CD14-positive monocyte (primary cell): ENCODE measurements around the gene MCCC2. TPM values are rescaled to one million over a fixed set of nuclear protein-coding genes. Genes with fewer than 3 reads are reported as not detected.

Experiments used
- DNase-seq, 3 donors: peaks; one replicate each; pipeline ENCODE4 v3.0.0-alpha.2; 2011 to 2022
- H2AFZ ChIP-seq: 2 replicates; pipeline ENCODE4 v1.6.0; 2012; ENCODE audit warnings: mild to moderate bottlenecking, low read depth, low read length, inconsistent platforms; ENCODE audit not compliant: insufficient read depth, poor library complexity, severe bottlenecking
- H3K27ac ChIP-seq, 2 donors: 1 replicate in 1 of 2; 2 replicates in 1 of 2; pipeline ENCODE4 v1.5.1; 2012 to 2013; ENCODE audit warnings: low read length in 2 of 2, control low read depth in 1 of 2, inconsistent platforms in 1 of 2, low read depth in 1 of 2, mild to moderate bottlenecking in 1 of 2
- H3K27me3 ChIP-seq, 2 donors: one replicate each; pipeline versions ENCODE4 v1.6.0 to v1.6.1; 2011 to 2013; ENCODE audit warnings: low read length in 2 of 2; ENCODE audit not compliant: control insufficient read depth in 2 of 2, insufficient read depth in 2 of 2
- H3K36me3 ChIP-seq, 2 donors: replicated peaks in 1 of 2; 1 replicate in 1 of 2; 2 replicates in 1 of 2; pipeline versions ENCODE4 v1.5.1 to v1.6.1; 2012 to 2013; ENCODE audit warnings: low read length in 2 of 2, control low read depth in 1 of 2, inconsistent platforms in 1 of 2, mild to moderate bottlenecking in 1 of 2; ENCODE audit not compliant: insufficient read depth in 2 of 2, control insufficient read depth in 1 of 2
- H3K4me1 ChIP-seq, 2 donors: 1 replicate in 1 of 2; 2 replicates in 1 of 2; pipeline versions ENCODE4 v1.5.1 to v1.6.1; 2012 to 2013; ENCODE audit warnings: low read length in 2 of 2, control low read depth in 1 of 2, inconsistent platforms in 1 of 2, mild to moderate bottlenecking in 1 of 2, moderate library complexity in 1 of 2; ENCODE audit not compliant: insufficient read depth in 2 of 2, control insufficient read depth in 1 of 2
- H3K4me2 ChIP-seq: replicated peaks from 2 replicates; pipeline ENCODE3; 2012; ENCODE audit warnings: low read length, moderate library complexity, mild to moderate bottlenecking; ENCODE audit not compliant: poor library complexity, severe bottlenecking; ENCODE audit errors: extremely low read depth
- H3K4me3 ChIP-seq, 3 experiments: fragments of 200-600 bp in 1 of 3; sonication (generic) in 1 of 3; replicated peaks in 1 of 3; 1 replicate in 2 of 3; 2 replicates in 1 of 3; pipeline ENCODE4 v1.5.1; 2011 to 2013; ENCODE audit warnings: low read length in 3 of 3, mild to moderate bottlenecking in 3 of 3, control low read depth in 2 of 3, low read depth in 2 of 3, inconsistent platforms in 1 of 3, moderate library complexity in 1 of 3
- H3K79me2 ChIP-seq: 2 replicates; pipeline ENCODE4 v1.6.0; 2012; ENCODE audit warnings: mild to moderate bottlenecking, control low read depth, inconsistent platforms, low read length, moderate library complexity; ENCODE audit not compliant: insufficient read depth
- H3K9ac ChIP-seq: 2 replicates; pipeline ENCODE4 v1.6.0; 2017; ENCODE audit warnings: low read length, mild to moderate bottlenecking; ENCODE audit not compliant: insufficient read depth, poor library complexity, severe bottlenecking
- H3K9me3 ChIP-seq, 2 donors: replicated peaks in 1 of 2; 1 replicate in 1 of 2; 2 replicates in 1 of 2; pipeline versions ENCODE4 v1.5.1 to v1.6.1; 2012 to 2013; ENCODE audit warnings: low read length in 2 of 2, control low read depth in 1 of 2; ENCODE audit not compliant: control insufficient read depth in 1 of 2, insufficient read depth in 1 of 2
- H4K20me1 ChIP-seq: 2 replicates; pipeline ENCODE4 v1.6.0; 2012; ENCODE audit warnings: mild to moderate bottlenecking, low read length, control low read depth, moderate library complexity; ENCODE audit not compliant: insufficient read depth
- H3K27ac Mint-ChIP-seq, 7 donors: one replicate each; pipeline ENCODE4 v1.8.0; 2020; ENCODE audit warnings: mild to moderate bottlenecking in 7 of 7, mixed read lengths in 7 of 7, moderate library complexity in 6 of 7, inconsistent platforms in 2 of 7
- H3K27me3 Mint-ChIP-seq, 3 donors: one replicate each; pipeline ENCODE4 v1.8.0; 2021 to 2022; ENCODE audit warnings: low read depth in 3 of 3, mild to moderate bottlenecking in 3 of 3, mixed read lengths in 3 of 3, moderate library complexity in 3 of 3, inconsistent platforms in 1 of 3
- H3K36me3 Mint-ChIP-seq, 2 donors: one replicate each; pipeline ENCODE4 v1.8.0; 2020; ENCODE audit warnings: mixed read lengths in 2 of 2, inconsistent platforms in 1 of 2, mild to moderate bottlenecking in 1 of 2
- H3K4me1 Mint-ChIP-seq: one replicate; pipeline ENCODE4 v1.8.0; 2020; ENCODE audit warnings: mild to moderate bottlenecking, mixed read lengths
- H3K4me3 Mint-ChIP-seq, 2 donors: one replicate each; pipeline ENCODE4 v1.8.0; 2020; ENCODE audit warnings: mild to moderate bottlenecking in 2 of 2, mixed read lengths in 2 of 2, moderate library complexity in 1 of 2
- H3K9me3 Mint-ChIP-seq, 7 donors: one replicate each; pipeline ENCODE4 v1.8.0; 2020 to 2022; ENCODE audit warnings: mixed read lengths in 7 of 7, mild to moderate bottlenecking in 6 of 7, moderate library complexity in 6 of 7, inconsistent platforms in 2 of 7
- WGBS: methylation state at CpG from one replicate; pipeline ENCODE4 v1.1.5; 2013; ENCODE audit warnings: missing lambda C conversion rate; ENCODE audit not compliant: insufficient coverage; 5-methylcytosine and 5-hydroxymethylcytosine counted together
- intact Hi-C, 2 donors: fragments of 100-400 bp; cut with micrococcal nuclease; formaldehyde crosslinking; loops; one replicate each; pipeline versions ENCODE4 v1.15.0 to v1.15.1; 2023
- polyA plus RNA-seq, 3 donors: library from polyadenylated mRNA; depleted of rRNA in 1 of 3; unstranded in 2 of 3; stranded (reverse) in 1 of 3; fragments of 300-500 nt in 2 of 3; fragments of >200 nt in 1 of 3; fragmentation: Illumina TruSeq in 2 of 3; gene quantifications; 1 replicate in 2 of 3; 2 replicates in 1 of 3; pipeline ENCODE4 v1.2.3, GENCODE V29; 2012 to 2021
- TF ChIP-seq, protein P1 (sequence below): fragments of 200-600 bp; IDR thresholded peaks from one replicate; pipeline ENCODE4 v1.8.0; 2022; ENCODE audit warnings: antibody characterized with exemption, mild to moderate bottlenecking

MCCC2 gene
- polyA plus RNA-seq, 3 donors: 15.4 to 21.9 (median 16.5) TPM

DNA sequence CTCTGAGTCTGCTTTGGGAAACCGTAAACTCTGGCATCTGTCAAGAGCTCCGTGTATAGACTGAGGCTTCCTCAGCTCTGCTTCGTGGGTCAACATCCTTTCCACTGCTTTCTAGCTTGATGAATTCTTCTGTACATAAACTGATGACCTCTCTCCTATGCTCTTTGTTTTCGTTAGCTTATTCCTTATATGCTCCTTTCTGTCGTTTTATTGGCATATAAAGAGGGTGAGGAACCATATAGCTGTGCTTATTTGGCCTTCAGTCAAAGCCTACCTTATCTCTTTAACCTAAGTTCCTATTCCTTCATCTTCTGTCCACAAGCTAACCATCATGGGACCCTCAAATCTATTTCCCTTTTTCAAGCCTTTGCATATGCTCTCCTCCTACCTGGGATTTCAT, 92.6 kb downstream of the MCCC2 start:
- Histone ChIP-seq H3K9ac (no peak overlapping the region), H3K4me3 (no peak overlapping the region), H3K4me1 (no peaks in the 10 kb centered on the region), H3K9me3 (peaks cover 0 to 15% of the 10 kb centered on the region in 2 donors), H3K79me2 (no peaks in the 10 kb centered on the region), H3K36me3 (no peaks in the 10 kb centered on the region), H3K4me2 (no peak overlapping the region), H4K20me1 (no peaks in the 10 kb centered on the region), H3K27me3 (no peaks in the 10 kb centered on the region), H3K27ac (no peak overlapping the region), H2AFZ (no peak overlapping the region)
- H3K27ac Mint-ChIP-seq: no peak overlapping the region
- H3K9me3 Mint-ChIP-seq: peaks cover 2 to 22% (median 13%) of the 10 kb centered on the region in 7 donors
- intact Hi-C loops: no loop called here
- peaks cover 1 to 3% (median 3%) of the 10 kb centered on the region in 3 donors for H3K27me3 Mint-ChIP-seq
- TF ChIP-seq, protein P1, sequence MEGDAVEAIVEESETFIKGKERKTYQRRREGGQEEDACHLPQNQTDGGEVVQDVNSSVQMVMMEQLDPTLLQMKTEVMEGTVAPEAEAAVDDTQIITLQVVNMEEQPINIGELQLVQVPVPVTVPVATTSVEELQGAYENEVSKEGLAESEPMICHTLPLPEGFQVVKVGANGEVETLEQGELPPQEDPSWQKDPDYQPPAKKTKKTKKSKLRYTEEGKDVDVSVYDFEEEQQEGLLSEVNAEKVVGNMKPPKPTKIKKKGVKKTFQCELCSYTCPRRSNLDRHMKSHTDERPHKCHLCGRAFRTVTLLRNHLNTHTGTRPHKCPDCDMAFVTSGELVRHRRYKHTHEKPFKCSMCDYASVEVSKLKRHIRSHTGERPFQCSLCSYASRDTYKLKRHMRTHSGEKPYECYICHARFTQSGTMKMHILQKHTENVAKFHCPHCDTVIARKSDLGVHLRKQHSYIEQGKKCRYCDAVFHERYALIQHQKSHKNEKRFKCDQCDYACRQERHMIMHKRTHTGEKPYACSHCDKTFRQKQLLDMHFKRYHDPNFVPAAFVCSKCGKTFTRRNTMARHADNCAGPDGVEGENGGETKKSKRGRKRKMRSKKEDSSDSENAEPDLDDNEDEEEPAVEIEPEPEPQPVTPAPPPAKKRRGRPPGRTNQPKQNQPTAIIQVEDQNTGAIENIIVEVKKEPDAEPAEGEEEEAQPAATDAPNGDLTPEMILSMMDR: no peak
- WGBS: 100% methylated on average over 3 of the region's 5 CpGs
- H3K4me3 Mint-ChIP-seq: no peak overlapping the region
- no peaks in the 10 kb centered on the region for H3K36me3 Mint-ChIP-seq
- H3K4me1 Mint-ChIP-seq: no peaks in the 10 kb centered on the region
- no peak for DNase-seq

DNA sequence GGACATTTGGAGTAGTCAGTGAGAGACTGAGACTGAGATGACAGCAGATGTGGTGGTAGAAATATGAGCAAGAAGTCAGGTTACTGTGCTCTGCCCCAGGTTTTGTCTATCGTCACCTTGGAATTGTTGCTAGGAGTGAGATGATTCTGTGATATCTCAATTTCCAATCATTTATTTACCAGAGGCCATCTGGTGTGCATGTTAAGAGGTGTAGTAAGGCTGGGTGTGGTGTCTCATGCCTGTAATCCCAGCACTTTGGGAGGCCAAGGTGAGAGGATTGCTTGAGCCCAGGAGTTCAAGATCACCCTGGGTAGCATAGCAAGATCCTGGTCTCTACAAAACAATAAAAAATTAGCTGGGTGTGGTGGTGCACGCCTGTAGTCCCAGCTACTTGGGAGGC, 93.4 kb downstream of the MCCC2 start:
- H3K4me1 Mint-ChIP-seq: no peaks in the 10 kb centered on the region

More for the DNA sequence above, 93.4 kb downstream of the MCCC2 start:
- Histone ChIP-seq H4K20me1 (no peaks in the 10 kb centered on the region), H3K27ac (no peak overlapping the region), H3K4me2 (no peak overlapping the region), H3K9ac (no peak overlapping the region), H3K36me3 (no peaks in the 10 kb centered on the region), H3K9me3 (peaks cover 0 to 16% of the 10 kb centered on the region in 2 donors), H3K79me2 (no peaks in the 10 kb centered on the region), H3K27me3 (no peaks in the 10 kb centered on the region), H3K4me1 (no peaks in the 10 kb centered on the region), H3K4me3 (no peak overlapping the region), H2AFZ (no peak overlapping the region)
- no CpG with 5 or more reads among the region's 2 CpGs for WGBS
- Mint-ChIP-seq H3K36me3 (no peaks in the 10 kb centered on the region), H3K27ac (no peak overlapping the region), H3K27me3 (peaks cover 0 to 3% (median 1%) of the 10 kb centered on the region in 3 donors), H3K9me3 (peaks cover 0 to 23% (median 12%) of the 10 kb centered on the region in 7 donors), H3K4me3 (no peak overlapping the region)
- TF ChIP-seq, protein P1: no peak
- intact Hi-C loops: no loop called here
- no peak for DNase-seq
